ENCODE measurements around the gene PARD3B.

Gene PARD3B

DNA sequence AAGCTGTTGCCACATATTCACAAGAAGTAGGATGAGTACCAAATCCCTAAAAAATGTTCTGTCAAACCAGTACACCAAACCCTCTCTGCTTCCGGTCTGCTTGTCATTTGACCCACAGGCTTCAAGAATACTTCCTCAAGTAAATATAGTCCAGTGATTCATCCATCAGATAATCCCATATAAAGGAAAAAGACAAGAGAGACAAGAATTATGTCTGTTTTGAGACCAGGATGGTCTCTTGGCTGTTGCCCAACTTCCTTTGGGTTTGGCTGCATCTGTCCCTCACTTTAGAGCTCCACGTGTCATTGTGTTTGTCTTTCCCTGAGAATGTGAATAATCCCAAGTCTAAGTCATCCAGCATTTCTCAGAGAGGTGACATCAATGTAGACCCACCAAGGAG is 1045.5 kb downstream of the PARD3B start:
- intact Hi-C loops (cut with DNase I): no loop called here

GRCh38 chr2:205593891-205594290 is 1048.6 kb downstream of the PARD3B start:
- intact Hi-C loops (cut with DNase I): no loop called here
- DNase-seq: no peak

More for the DNA sequence above, 1045.5 kb downstream of the PARD3B start:
- no peak for DNase-seq

- intact Hi-C loops (cut with DNase I): no loop called here
- DNase-seq: no peak
Observed at GRCh38 chr2:205596581-205596980, 1051.3 kb downstream of the PARD3B start.

- intact Hi-C loops (cut with DNase I): no loop called here
- DNase-seq: no peak
Observed at GRCh38 chr2:205605638-205606304, 1060.5 kb downstream of the PARD3B start.

DNA sequence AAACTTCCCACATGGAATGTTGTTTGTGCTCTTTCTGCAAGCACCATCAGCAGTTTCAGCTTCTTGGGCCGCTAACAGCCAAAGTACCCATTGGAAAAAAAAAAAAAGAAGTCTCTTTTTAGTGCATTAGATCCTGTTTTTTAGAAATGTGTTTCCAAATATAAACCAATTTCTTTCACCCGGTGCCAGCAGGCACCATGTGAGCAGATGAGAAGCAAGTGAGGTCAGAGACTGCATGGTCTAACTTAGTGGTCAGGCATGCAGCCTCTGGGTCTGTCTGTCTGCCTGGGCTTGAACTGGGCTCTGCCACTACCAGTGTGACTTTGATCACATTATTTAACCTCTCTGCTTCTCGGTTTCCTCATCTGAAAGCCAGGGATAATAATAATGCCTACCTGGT is 1061.9 kb downstream of the PARD3B start:
- intact Hi-C loops (cut with DNase I): no loop called here
- DNase-seq: no peak

GRCh38 chr2:205609113-205609512 is 1063.8 kb downstream of the PARD3B start:
- no peak for DNase-seq
- intact Hi-C loops (cut with DNase I): no loop called here

DNA sequence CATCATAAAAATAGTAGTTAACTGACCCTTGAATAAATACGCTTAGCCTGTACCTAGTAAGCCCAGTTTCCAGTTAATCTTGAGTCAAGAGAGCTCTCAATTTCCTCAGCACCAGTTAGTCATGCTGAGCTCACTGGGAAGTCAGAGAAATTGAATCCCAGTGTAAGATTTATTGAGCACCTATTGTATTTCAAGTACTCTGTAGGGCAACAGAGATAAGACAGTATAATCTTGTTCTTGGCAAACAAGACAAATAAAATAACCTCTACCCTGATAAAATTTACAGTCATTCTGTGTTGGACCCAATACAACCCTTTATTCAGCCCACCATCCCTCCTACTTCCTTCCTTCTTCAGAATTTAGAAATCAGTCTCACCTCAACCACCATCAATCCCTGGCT is 1065.2 kb downstream of the PARD3B start:
- intact Hi-C loops (cut with DNase I): no loop called here

DNA sequence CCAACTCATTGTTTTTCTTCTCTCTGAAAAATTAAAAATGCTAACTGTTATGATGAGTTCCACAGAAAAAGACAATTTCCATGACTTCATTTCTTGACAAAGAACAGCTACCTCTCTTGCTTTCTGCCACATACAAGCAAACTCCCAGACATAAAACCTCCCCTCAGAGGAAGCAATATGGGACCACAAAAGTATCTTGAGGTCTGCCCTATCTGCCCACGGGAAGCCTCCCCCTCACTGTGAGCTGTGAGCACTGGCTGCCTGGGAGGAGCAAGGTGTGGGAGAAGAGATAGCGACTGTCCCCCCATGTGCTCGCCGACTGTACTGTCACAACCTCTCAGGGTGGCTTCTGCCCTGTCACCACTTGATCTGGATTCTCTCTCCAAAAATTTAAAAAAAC is 1067.4 kb downstream of the PARD3B start:
- intact Hi-C loops (cut with DNase I): no loop called here
- DNase-seq: no peak

More for the DNA sequence above, 1065.2 kb downstream of the PARD3B start:
- DNase-seq: no peak

- DNase-seq: no peak
- intact Hi-C loops (cut with DNase I): no loop called here
Observed at GRCh38 chr2:205613970-205614559, 1068.8 kb downstream of the PARD3B start.

- intact Hi-C loops (cut with DNase I): no loop called here
- no peak for DNase-seq
Observed at GRCh38 chr2:205614965-205615364, 1069.7 kb downstream of the PARD3B start.

DNA sequence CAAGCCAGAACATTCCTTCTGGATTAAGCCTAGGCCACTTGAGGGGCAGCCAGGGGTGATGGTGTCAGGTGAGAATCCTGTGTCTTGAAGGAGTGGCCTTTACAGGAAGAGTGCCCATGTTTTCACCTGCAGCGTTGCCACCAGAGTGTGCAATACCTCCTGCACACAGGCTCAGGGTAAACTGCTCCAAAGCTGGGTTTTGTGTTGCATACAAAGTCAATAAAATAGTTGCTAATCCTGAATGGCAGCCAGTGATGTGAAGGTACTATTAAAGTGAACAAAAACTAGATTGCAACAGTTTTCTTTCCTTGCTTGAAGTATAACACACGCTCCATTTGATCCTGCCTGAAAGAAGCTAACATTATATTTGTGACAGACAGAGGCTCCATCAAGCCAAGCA is 1072.6 kb downstream of the PARD3B start:
- DNase-seq: no peak
- intact Hi-C loops (cut with DNase I): no loop called here

DNA sequence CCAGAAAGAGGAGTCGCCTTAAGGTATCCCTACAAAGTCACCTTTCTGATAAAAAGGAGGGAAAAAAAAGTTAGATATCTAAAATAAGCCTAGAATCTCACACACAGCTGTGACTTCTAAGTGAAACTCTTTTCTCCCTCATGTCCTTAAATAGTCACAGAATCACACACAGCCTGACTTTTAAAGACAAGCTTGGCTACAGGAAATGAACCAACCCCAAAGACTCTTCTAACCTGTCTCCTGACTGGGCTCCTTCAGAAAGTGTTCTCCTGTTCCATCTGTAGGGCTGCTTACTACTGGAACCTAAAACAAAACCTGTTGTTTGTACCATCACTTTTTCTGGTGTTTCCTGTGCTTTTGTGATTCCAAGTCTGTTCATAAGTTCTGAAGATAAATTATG is 1074.3 kb downstream of the PARD3B start:
- DNase-seq: no peak

DNA sequence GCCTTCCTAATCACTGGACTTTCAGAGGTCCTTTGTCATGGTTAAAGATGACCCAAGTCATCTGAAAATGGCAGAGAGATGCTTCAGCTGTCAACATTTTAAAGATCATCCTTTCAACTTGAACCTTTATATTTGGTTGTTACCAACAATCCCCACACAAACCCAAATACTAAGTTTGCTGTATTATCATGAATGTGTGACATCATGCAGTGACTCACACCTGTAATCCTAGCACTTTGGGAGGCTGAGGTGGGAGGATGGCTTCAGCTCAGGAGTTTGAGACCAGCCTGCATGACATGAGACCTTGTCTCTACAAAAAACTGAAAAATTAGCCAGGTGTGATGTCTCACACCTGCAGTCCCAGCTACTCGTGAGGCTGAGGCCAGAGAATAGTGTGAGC is 1081.8 kb downstream of the PARD3B start:
- intact Hi-C loops (cut with DNase I): no loop called here

More for the DNA sequence above, 1074.3 kb downstream of the PARD3B start:
- intact Hi-C loops (cut with DNase I): no loop called here

GRCh38 chr2:205628422-205628821 is 1083.1 kb downstream of the PARD3B start:
- intact Hi-C loops (cut with DNase I): no loop called here

More for the DNA sequence above, 1081.8 kb downstream of the PARD3B start:
- no peak for DNase-seq

DNA sequence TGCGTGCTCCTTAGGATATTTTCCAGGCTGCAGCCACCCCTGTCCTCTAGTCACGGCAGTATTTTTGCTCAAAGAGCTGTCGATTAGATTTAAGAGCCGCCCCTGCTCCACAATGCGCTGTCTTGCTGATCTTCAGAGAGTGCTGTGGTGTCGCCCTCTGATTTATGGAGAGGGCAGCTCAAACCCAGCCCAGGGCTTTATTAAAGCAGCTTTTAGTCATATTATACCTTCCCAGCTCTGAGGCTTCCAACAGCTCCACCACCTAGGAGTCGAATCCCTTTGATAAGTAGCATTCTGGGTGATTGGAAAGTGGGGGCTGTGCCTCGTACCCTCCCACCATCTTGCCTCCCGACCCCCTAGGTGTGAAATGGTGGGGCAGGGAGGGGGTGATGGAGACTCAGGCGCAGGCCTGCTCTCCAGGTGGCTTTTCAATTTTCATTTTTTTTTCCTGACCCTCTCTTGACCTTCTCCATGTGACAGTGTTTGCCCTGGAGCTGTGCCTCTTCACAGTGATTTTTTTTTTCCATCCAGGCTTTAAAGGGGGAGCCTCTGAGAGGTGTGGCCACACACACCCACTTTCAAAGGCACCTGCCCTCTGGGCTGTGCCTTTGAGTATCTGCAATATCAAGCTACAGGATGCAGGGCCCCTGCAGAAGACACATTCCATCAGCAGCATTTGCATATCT is 1084.0 kb downstream of the PARD3B start:
- no peak for DNase-seq
- intact Hi-C loops (cut with DNase I): no loop called here

More at GRCh38 chr2:205628422-205628821, 1083.1 kb downstream of the PARD3B start:
- DNase-seq: no peak

GRCh38 chr2:205633994-205634393 is 1088.7 kb downstream of the PARD3B start:
- intact Hi-C loops (cut with DNase I): no loop called here
- DNase-seq: no peak

DNA sequence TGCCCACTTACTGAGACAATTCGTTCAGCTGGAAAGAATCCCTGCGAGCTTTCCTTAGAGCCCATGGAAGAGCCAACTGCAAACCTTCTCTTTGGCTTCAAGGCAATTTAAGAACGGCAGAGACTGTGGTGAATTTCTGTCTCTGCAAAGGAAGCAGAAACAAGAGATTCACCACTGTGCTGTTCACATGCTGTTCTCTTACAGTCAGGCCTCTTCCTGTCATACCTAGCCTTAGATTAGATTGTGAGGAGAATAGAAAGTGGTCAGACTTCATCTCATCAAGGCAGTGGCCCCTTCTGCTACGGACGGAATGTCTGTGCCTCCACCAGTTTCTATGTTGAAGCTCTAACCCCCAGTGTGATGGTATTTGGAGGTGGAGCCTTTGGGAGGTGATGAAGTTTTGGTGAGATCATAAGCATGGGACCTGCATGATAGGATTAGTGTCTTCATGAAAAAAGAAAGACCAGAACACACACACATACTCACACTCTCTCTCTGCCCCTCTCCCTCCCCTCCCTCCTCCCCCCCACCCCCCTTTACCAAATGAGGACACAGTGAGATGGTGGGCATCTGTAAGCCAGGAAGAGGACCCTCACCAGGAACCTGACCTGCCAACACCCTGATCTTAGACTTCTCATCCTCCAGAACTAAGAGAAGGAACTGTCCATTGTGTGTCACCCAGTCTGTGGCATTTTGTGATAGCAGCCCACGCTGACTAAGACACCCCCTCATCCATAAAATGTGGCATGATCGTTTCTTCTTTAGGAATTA is 1091.5 kb downstream of the PARD3B start:
- intact Hi-C loops (cut with DNase I): no loop called here

DNA sequence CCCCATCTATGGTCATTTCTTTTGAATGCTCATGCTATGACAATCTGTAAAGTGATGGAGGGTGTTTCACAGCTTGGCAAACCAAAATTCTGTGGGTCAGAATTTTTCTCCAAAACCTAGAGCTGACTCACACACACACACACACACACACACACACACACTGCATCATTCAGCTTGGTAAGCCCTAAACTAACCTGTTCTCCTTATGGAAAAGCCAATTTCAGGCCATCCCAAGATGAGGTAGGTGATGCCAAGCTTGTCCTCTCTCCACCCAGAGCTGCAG is 1092.0 kb downstream of the PARD3B start:
- intact Hi-C loops (cut with DNase I): no loop called here
- no peak for DNase-seq

More for the DNA sequence above, 1091.5 kb downstream of the PARD3B start:
- DNase-seq: no peak

- intact Hi-C loops (cut with DNase I): no loop called here
- no peak for DNase-seq
Observed at GRCh38 chr2:205637779-205638503, 1092.7 kb downstream of the PARD3B start.

DNA sequence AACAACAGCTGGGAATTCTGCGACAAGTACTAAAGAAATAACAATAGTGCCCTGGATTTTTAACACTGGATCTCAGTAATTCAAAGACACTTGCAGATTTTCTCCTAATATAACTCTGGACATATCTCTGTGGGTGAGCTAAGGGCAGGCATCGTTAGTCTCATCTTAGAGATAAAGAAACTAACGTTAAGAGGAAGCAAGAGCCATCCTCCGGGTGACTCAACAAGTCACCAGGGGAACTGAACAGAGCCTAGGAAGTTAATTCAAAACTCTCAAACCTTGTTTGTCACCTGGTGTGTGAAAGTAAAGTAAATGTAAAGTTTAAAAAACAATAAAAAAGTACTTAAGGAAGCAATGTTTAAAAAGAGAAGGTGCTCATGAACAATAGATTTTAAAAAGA is 1095.4 kb downstream of the PARD3B start:
- intact Hi-C loops (cut with DNase I): no loop called here
- no peak for DNase-seq

All from posterior cingulate gyrus (tissue), 11 donors.